AG04450 (cell line): ENCODE data around the gene FHIT. TPM values are rescaled to one million over a fixed set of nuclear protein-coding genes. Genes with fewer than 3 reads are reported as not detected.

Experiments used
- CTCF ChIA-PET: fragments of 300-600, 350-600 bp; formaldehyde crosslinking; extraction: SDS; loops from one replicate; lab custom pipeline; 2022; ENCODE audit warnings: antibody characterized with exemption, inconsistent platforms; lab: Charles Lee
- POLR2A ChIA-PET: fragments of 350-600 bp; formaldehyde crosslinking; extraction: SDS; loops from one replicate; lab custom pipeline; 2021; ENCODE audit warnings: antibody characterized with exemption, inconsistent platforms; lab: Yijun Ruan, JAX
- DNase-seq: peaks from one replicate; pipeline ENCODE4 v3.0.0-alpha.2; 2011; ENCODE audit warnings: low read depth, low spot score
- H3K27ac ChIP-seq: one replicate; pipeline ENCODE4 v1.5.1; 2012; ENCODE audit warnings: low read depth, low read length, control low read depth
- H3K27me3 ChIP-seq: one replicate; pipeline ENCODE4 v1.6.0; 2012; ENCODE audit warnings: low read length; ENCODE audit not compliant: control insufficient read depth, insufficient read depth
- H3K4me3 ChIP-seq: 2 replicates; pipeline ENCODE4 v1.5.1; 2011; ENCODE audit warnings: mild to moderate bottlenecking, low read depth, low read length, control low read depth
- H3K9me3 ChIP-seq: 2 replicates; pipeline ENCODE4 v1.5.1; 2012; ENCODE audit warnings: low read length; ENCODE audit not compliant: control insufficient read depth, insufficient read depth
- polyA plus RNA-seq: library from polyadenylated mRNA; depleted of rRNA; stranded (reverse); fragments of >200 nt; gene quantifications from 2 replicates; pipeline ENCODE4 v1.2.3, GENCODE V29; 2011
- TF ChIP-seq, protein P1 (sequence below): IDR thresholded peaks from 2 replicates; pipeline ENCODE4 v1.5.1; 2011; ENCODE audit warnings: low read depth, low read length, control low read depth, inconsistent platforms

Gene FHIT
- polyA plus RNA-seq, 1 experiment = 0.17 TPM

DNA sequence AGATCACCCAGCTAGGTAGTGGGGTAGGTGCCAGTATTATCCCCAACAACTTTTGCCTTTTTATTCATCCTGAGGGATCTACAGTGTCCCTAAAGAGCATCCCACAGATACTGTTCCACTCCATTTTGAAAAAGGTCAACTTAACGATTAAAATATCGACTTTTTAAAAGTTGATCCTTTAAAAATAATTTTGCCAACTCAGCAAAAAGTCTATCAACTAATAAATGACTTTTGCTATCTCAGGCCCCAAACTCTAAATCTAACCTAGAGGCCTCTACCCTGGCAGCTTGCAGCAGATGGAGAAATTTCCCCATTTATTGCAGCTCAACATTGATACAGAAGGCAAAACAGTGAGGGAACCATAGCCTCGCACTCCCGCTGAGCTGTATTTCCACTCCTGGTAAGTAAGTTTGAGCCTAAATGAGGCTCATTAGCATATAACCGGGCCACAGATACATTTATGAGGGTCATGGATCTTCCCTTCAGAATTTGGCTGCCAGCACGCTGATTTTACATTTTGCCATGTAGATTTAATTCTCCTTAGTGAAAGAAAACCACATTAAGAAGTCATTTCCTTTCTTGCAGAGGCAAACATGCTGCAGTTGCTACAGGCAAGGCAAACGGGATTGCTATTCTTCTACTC is 1497.3 kb downstream of the FHIT start:
- DNase-seq = no peak
- no peak overlapping the region for H3K4me3 ChIP-seq
- TF ChIP-seq, protein P1, sequence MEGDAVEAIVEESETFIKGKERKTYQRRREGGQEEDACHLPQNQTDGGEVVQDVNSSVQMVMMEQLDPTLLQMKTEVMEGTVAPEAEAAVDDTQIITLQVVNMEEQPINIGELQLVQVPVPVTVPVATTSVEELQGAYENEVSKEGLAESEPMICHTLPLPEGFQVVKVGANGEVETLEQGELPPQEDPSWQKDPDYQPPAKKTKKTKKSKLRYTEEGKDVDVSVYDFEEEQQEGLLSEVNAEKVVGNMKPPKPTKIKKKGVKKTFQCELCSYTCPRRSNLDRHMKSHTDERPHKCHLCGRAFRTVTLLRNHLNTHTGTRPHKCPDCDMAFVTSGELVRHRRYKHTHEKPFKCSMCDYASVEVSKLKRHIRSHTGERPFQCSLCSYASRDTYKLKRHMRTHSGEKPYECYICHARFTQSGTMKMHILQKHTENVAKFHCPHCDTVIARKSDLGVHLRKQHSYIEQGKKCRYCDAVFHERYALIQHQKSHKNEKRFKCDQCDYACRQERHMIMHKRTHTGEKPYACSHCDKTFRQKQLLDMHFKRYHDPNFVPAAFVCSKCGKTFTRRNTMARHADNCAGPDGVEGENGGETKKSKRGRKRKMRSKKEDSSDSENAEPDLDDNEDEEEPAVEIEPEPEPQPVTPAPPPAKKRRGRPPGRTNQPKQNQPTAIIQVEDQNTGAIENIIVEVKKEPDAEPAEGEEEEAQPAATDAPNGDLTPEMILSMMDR = no peak
- no peak overlapping the region for H3K27ac ChIP-seq
- CTCF ChIA-PET = no interaction called here
- no peaks in the 10 kb centered on the region for H3K27me3 ChIP-seq
- H3K9me3 ChIP-seq = no peaks in the 10 kb centered on the region
- POLR2A ChIA-PET = no interaction called here

DNA sequence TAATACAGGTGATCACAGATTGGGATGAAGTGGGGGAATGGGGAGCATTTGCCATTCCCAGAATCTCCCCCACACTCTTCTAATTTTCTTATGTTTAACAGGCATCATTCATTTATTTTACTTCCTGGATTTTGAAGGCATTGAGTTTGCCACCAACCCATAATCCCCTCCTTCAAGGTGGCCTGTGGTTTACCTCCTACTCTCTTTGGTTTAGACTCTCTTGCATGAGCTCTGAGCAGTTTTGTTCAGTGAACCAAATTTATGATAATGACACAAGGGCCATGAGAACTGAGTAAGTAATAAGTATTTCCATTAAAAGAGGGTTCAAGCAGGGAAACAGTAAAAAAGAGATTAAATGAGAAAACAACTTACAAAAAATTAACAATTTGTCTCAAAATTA is 1498.3 kb downstream of the FHIT start:
- Histone ChIP-seq H3K9me3 (no peaks in the 10 kb centered on the region), H3K27me3 (no peaks in the 10 kb centered on the region), H3K4me3 (no peak overlapping the region), H3K27ac (no peak overlapping the region)
- CTCF ChIA-PET = no interaction called here
- POLR2A ChIA-PET = no interaction called here
- no peak for DNase-seq
- TF ChIP-seq, protein P1 = no peak

DNA sequence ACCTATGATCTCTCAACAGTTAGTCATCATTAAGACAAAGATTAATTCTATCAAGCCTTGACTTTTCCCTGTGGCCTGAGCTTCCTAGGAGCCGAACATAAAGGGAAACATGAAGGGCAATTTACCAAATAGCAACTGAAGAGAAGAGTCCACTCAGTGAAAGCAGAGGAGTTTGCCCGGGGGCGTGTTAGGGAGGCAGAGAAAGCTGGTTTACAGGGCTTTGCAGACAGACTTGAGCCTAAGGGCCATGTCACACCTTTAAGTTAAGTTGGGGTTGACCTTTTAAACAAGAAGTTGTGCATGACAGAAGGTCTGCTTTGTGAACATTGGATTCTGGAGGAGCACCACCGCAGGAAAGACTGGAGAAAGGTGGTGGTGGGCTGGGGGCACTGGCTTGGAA is 1499.6 kb downstream of the FHIT start:
- TF ChIP-seq, protein P1 = no peak
- DNase-seq = no peak
- POLR2A ChIA-PET = no interaction called here
- no peaks in the 10 kb centered on the region for H3K27me3 ChIP-seq
- H3K27ac ChIP-seq = no peak overlapping the region
- CTCF ChIA-PET = interaction anchor here (0.9 kb wide), 1 partner anchor 106 kb away, joined by 3 read pairs; no protein-coding TSS in a partner anchor
- no peak overlapping the region for H3K4me3 ChIP-seq
- no peaks in the 10 kb centered on the region for H3K9me3 ChIP-seq

DNA sequence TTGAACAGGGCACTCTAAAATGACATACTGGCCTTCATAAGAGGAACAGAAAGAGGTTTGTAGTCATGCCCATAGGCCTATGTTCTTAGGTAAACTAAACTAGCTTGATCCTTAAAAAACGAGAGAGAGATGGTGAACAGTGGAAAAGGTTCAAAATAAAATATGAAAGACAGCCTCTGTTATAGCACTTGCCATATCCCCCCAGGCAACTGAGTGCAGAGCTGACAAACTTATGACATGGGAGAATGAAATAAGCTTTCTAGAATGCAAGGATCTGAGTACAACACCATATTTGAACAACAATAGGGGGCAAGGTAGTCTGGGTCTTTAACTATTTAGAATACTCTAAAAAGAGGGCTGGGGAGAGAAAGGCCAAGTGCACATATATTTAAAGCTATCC is 1500.9 kb downstream of the FHIT start:
- Histone ChIP-seq H3K27ac (no peak overlapping the region), H3K27me3 (no peaks in the 10 kb centered on the region), H3K4me3 (no peak overlapping the region), H3K9me3 (no peaks in the 10 kb centered on the region)
- ChIA-PET CTCF (interaction anchor here (0.9 to 1.3 kb wide), 2 partner anchors 9 to 107 kb away, joined by 3 to 4 read pairs; no protein-coding TSS in a partner anchor), POLR2A (no interaction called here)
- TF ChIP-seq, protein P1 = no peak
- no peak for DNase-seq

DNA sequence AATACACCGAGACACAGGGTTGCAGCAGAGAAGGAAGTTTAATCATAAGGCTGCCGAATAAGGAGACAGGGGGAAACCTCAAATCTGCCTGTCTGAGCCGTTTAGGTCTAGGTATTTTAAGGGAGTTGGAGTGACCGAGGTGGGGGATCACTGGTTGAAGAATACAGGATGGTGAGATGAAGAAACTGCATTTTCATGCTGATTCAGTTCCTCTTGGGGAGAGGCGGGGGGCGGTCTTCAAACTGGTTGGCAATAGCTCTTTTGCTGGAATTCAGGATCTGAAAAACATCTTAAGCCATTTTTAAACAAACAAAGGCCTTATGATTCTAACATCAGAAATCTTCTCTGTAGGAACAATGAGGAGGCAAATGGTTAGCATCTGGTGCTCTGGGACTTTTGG is 1502.0 kb downstream of the FHIT start:
- no peak overlapping the region for H3K4me3 ChIP-seq
- ChIA-PET CTCF (no interaction called here), POLR2A (interaction anchor here (1.0 kb wide), 1 partner anchor 17 kb away, joined by 5 read pairs; no protein-coding TSS in a partner anchor)
- H3K27me3 ChIP-seq = no peaks in the 10 kb centered on the region
- H3K9me3 ChIP-seq = no peaks in the 10 kb centered on the region
- TF ChIP-seq, protein P1 = no peak
- H3K27ac ChIP-seq = peak overlapping the region; percentile 67
- DNase-seq = peak; percentile 72
